ENCODE data around the gene RALGAPA2. TPM values are rescaled to one million over a fixed set of nuclear protein-coding genes. Genes with fewer than 3 reads are reported as not detected.

RALGAPA2 gene
- total and polyA plus RNA-seq, 2 of the 13 experiments (the other 11 are each of a cell fraction or from before 2014, with no cell fraction given) = 13.8 to 17.7 TPM

DNA sequence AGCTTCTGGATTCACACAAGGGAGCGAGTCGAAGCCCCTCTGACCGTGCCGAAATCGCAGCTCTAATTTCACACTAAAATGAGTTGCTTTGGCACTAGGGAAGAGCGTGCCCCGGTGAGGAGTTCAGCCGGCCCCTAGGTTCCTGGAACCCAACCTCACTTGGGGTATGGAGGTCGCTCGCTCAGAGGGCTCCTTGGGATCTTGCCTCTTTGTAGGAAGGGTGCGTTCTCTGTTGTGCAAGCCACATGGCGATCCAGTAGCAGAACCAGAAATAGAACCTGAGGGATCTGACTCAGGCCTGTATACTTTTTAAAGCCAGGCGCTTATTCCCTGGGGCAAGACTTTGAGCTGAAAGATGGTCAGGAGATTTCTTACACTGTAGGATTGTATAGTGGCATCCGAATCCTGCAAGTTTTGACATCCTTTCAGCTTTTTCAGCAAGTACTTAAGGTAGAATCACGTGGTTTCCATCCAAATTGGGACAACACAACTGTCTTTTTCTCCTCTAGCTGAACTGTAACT, 861 bp upstream of the RALGAPA2 start (continued):
- TF ChIP-seq SMYD3 (CRISPR knock-in tag; IDR thresholded peaks at IDR 0.05) = no peak; the same call in 1 of the 2 replicates
- TF ChIP-seq SIN3A (IDR thresholded peaks at IDR 0.05; ENCODE audit: borderline replicate concordance, low read depth, low read length) = no peak
- 0 out of 2 replicates have a peak, but pooled peaks have one; percentile 1 for TF ChIP-seq ZNF335 (CRISPR knock-in tag; IDR thresholded peaks at IDR 0.05)
- TF ChIP-seq KDM6A (CRISPR knock-in tag; IDR thresholded peaks at IDR 0.05; ENCODE audit: low read depth) = 0 out of 2 replicates have a peak, but pooled peaks have one; percentile 3
- TF ChIP-seq ZNF790 (CRISPR knock-in tag; IDR thresholded peaks at IDR 0.05; ENCODE audit: borderline replicate concordance) = no peak
- TF ChIP-seq, protein P1, sequence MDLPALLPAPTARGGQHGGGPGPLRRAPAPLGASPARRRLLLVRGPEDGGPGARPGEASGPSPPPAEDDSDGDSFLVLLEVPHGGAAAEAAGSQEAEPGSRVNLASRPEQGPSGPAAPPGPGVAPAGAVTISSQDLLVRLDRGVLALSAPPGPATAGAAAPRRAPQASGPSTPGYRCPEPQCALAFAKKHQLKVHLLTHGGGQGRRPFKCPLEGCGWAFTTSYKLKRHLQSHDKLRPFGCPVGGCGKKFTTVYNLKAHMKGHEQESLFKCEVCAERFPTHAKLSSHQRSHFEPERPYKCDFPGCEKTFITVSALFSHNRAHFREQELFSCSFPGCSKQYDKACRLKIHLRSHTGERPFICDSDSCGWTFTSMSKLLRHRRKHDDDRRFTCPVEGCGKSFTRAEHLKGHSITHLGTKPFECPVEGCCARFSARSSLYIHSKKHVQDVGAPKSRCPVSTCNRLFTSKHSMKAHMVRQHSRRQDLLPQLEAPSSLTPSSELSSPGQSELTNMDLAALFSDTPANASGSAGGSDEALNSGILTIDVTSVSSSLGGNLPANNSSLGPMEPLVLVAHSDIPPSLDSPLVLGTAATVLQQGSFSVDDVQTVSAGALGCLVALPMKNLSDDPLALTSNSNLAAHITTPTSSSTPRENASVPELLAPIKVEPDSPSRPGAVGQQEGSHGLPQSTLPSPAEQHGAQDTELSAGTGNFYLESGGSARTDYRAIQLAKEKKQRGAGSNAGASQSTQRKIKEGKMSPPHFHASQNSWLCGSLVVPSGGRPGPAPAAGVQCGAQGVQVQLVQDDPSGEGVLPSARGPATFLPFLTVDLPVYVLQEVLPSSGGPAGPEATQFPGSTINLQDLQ (CRISPR knock-in tag; IDR thresholded peaks at IDR 0.05) = no peak
- no peak for TF ChIP-seq ZNF782 (CRISPR knock-in tag; IDR thresholded peaks at IDR 0.05; ENCODE audit: borderline replicate concordance)
- no peak for TF ChIP-seq HOXA5 (CRISPR knock-in tag; IDR thresholded peaks at IDR 0.05)
- TF ChIP-seq, protein P2, sequence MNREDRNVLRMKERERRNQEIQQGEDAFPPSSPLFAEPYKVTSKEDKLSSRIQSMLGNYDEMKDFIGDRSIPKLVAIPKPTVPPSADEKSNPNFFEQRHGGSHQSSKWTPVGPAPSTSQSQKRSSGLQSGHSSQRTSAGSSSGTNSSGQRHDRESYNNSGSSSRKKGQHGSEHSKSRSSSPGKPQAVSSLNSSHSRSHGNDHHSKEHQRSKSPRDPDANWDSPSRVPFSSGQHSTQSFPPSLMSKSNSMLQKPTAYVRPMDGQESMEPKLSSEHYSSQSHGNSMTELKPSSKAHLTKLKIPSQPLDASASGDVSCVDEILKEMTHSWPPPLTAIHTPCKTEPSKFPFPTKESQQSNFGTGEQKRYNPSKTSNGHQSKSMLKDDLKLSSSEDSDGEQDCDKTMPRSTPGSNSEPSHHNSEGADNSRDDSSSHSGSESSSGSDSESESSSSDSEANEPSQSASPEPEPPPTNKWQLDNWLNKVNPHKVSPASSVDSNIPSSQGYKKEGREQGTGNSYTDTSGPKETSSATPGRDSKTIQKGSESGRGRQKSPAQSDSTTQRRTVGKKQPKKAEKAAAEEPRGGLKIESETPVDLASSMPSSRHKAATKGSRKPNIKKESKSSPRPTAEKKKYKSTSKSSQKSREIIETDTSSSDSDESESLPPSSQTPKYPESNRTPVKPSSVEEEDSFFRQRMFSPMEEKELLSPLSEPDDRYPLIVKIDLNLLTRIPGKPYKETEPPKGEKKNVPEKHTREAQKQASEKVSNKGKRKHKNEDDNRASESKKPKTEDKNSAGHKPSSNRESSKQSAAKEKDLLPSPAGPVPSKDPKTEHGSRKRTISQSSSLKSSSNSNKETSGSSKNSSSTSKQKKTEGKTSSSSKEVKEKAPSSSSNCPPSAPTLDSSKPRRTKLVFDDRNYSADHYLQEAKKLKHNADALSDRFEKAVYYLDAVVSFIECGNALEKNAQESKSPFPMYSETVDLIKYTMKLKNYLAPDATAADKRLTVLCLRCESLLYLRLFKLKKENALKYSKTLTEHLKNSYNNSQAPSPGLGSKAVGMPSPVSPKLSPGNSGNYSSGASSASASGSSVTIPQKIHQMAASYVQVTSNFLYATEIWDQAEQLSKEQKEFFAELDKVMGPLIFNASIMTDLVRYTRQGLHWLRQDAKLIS (CRISPR knock-in tag; IDR thresholded peaks at IDR 0.05) = no peak
- TF ChIP-seq, protein P3, sequence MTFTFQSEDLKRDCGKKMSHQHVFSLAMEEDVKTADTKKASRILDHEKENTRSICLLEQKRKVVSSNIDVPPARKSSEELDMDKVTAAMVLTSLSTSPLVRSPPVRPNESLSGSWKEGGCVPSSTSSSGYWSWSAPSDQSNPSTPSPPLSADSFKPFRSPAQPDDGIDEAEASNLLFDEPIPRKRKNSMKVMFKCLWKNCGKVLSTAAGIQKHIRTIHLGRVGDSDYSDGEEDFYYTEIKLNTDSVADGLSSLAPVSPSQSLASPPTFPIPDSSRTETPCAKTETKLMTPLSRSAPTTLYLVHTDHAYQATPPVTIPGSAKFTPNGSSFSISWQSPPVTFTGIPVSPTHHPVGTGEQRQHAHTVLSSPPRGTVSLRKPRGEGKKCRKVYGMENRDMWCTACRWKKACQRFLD (CRISPR knock-in tag; IDR thresholded peaks at IDR 0.05; ENCODE audit: borderline replicate concordance) = peak; percentile 17
- TF ChIP-seq BCL6 (CRISPR knock-in tag; IDR thresholded peaks at IDR 0.05) = no peak
- no peak for TF ChIP-seq GABPA (IDR thresholded peaks at IDR 0.05; ENCODE audit: low read depth, low read length)
- TF ChIP-seq GABPA (CRISPR knock-in tag; IDR thresholded peaks at IDR 0.05; ENCODE audit: low read depth) = no peak
- no peak for TF ChIP-seq PCBP1 (IDR thresholded peaks at IDR 0.05; ENCODE audit: borderline replicate concordance, low read depth, low read length)
- TF ChIP-seq ZNF792 (CRISPR knock-in tag; IDR thresholded peaks at IDR 0.05) = no peak
- TF ChIP-seq ZSCAN31 (CRISPR knock-in tag; IDR thresholded peaks at IDR 0.05; ENCODE audit: low read depth) = no peak
- TF ChIP-seq ZNF709 (CRISPR knock-in tag; IDR thresholded peaks at IDR 0.05) = 0 out of 2 replicates have a peak, but pooled peaks have one; percentile 45
- TF ChIP-seq ZBTB8A (CRISPR knock-in tag; IDR thresholded peaks at IDR 0.05; ENCODE audit: borderline replicate concordance, low read depth) = no peak; the same call in 1 of the 2 replicates
- TF ChIP-seq SIN3B (IDR thresholded peaks at IDR 0.05; ENCODE audit: low read length) = no peak
- TF ChIP-seq ZNF577 (CRISPR knock-in tag; IDR thresholded peaks at IDR 0.05; ENCODE audit: borderline replicate concordance, low read depth) = no peak
- TF ChIP-seq FOXA1 (IDR thresholded peaks at IDR 0.05) = no peak
- no peak for TF ChIP-seq FOXA1 (CRISPR knock-in tag; IDR thresholded peaks at IDR 0.05)
- TF ChIP-seq, protein P4, sequence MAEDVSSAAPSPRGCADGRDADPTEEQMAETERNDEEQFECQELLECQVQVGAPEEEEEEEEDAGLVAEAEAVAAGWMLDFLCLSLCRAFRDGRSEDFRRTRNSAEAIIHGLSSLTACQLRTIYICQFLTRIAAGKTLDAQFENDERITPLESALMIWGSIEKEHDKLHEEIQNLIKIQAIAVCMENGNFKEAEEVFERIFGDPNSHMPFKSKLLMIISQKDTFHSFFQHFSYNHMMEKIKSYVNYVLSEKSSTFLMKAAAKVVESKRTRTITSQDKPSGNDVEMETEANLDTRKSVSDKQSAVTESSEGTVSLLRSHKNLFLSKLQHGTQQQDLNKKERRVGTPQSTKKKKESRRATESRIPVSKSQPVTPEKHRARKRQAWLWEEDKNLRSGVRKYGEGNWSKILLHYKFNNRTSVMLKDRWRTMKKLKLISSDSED (CRISPR knock-in tag; IDR thresholded peaks at IDR 0.05) = no peak
- TF ChIP-seq ZNF121 (CRISPR knock-in tag; IDR thresholded peaks at IDR 0.05) = no peak

All from HepG2 (cell line).